Measurements from ENCODE around the gene EHMT1. TPM values are rescaled to one million over a fixed set of nuclear protein-coding genes. Genes with fewer than 3 reads are reported as not detected.

Gene EHMT1
- total RNA-seq, 2 donors from 2014 or later: 137 to 139 TPM

DNA sequence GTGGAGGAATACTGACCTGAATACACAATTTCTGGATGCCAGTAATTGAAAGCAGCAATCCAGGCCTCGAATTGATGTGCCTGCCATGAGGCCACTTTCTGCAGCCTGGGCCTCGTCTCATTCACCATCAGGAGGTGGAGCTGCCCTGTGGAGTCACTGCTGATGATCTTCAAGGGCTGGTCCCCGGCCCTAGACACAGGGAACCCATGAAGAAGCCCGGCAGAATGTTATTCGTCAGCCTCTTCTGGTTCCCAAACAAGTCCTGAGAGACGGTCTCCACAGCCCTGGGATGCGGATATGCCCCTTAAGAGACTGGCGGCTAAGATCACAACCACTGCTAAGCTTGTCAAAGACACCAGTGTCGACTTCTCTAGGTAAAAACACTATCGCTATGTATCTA, 44.6 kb upstream of the EHMT1 start:
- H3K9me3 ChIP-seq (ENCODE audit: control insufficient read depth, low read length): no peaks in the 10 kb centered on the region
- no peak overlapping the region for H3K4me3 ChIP-seq (ENCODE audit: low read length)
- no peak for DNase-seq
- H3K9ac ChIP-seq (ENCODE audit: extremely low read depth, low read length, poor library complexity, severe bottlenecking): no peak overlapping the region
- H3K36me3 ChIP-seq (ENCODE audit: control insufficient read depth, insufficient read depth, low read length): peaks cover 47% of the 10 kb centered on the region
- TF ChIP-seq, protein P1, sequence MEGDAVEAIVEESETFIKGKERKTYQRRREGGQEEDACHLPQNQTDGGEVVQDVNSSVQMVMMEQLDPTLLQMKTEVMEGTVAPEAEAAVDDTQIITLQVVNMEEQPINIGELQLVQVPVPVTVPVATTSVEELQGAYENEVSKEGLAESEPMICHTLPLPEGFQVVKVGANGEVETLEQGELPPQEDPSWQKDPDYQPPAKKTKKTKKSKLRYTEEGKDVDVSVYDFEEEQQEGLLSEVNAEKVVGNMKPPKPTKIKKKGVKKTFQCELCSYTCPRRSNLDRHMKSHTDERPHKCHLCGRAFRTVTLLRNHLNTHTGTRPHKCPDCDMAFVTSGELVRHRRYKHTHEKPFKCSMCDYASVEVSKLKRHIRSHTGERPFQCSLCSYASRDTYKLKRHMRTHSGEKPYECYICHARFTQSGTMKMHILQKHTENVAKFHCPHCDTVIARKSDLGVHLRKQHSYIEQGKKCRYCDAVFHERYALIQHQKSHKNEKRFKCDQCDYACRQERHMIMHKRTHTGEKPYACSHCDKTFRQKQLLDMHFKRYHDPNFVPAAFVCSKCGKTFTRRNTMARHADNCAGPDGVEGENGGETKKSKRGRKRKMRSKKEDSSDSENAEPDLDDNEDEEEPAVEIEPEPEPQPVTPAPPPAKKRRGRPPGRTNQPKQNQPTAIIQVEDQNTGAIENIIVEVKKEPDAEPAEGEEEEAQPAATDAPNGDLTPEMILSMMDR (conservative IDR thresholded peaks at IDR 0.05): no peak
- H3K27ac Mint-ChIP-seq: no peak overlapping the region
- WGBS, 2 experiments (ENCODE audit: insufficient coverage in 1 of 2, insufficient read length in 1 of 2): 93 to 94% methylated on average over 10 of the region's 10 CpGs
- H3K27me3 Mint-ChIP-seq (ENCODE audit: insufficient read depth): no peaks in the 10 kb centered on the region
- no peaks in the 10 kb centered on the region for H3K27me3 ChIP-seq (ENCODE audit: control insufficient read depth, insufficient read depth, low read length, poor library complexity, severe bottlenecking)
- H3K4me3 Mint-ChIP-seq: no peak overlapping the region
- H3K9me3 Mint-ChIP-seq: no peaks in the 10 kb centered on the region
- H3K36me3 Mint-ChIP-seq (ENCODE audit: low read depth): peaks cover 53% of the 10 kb centered on the region
- H3K4me1 ChIP-seq (ENCODE audit: control insufficient read depth, insufficient read depth, low read length): peaks cover 7% of the 10 kb centered on the region
- peaks cover 13% of the 10 kb centered on the region for H3K4me1 Mint-ChIP-seq
- H3K27ac ChIP-seq (ENCODE audit: low read depth, low read length): no peak overlapping the region

DNA sequence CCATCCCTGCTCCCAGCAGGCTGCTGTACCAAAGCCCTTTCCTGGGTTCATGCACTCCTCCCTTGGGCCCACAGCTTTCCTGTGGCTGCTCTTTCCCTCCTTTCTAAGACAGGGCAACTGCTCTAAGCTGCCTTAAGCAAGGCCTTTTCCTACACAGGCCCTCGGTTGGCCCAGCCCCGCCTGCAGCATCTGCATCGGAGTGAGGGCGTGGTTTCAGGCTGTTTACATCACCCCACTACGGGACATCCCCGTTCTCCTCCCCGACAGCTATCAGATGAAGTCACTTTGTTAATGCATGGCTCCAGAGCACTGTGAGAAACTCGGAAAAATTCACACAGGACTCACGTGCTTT, 43.5 kb upstream of the EHMT1 start:
- Histone ChIP-seq H3K9me3 (ENCODE audit: control insufficient read depth, low read length) (no peaks in the 10 kb centered on the region), H3K4me3 (ENCODE audit: low read length) (no peak overlapping the region), H3K36me3 (ENCODE audit: control insufficient read depth, insufficient read depth, low read length) (peaks cover 44% of the 10 kb centered on the region), H3K27ac (ENCODE audit: low read depth, low read length) (no peak overlapping the region), H3K9ac (ENCODE audit: extremely low read depth, low read length, poor library complexity, severe bottlenecking) (no peak overlapping the region), H3K27me3 (ENCODE audit: control insufficient read depth, insufficient read depth, low read length, poor library complexity, severe bottlenecking) (no peaks in the 10 kb centered on the region), H3K4me1 (ENCODE audit: control insufficient read depth, insufficient read depth, low read length) (peaks cover 7% of the 10 kb centered on the region)
- 90 to 93% methylated on average over 9 of the region's 9 CpGs for WGBS, 2 experiments (ENCODE audit: insufficient coverage in 1 of 2, insufficient read length in 1 of 2)
- Mint-ChIP-seq H3K4me3 (no peak overlapping the region), H3K36me3 (ENCODE audit: low read depth) (peaks cover 50% of the 10 kb centered on the region), H3K27me3 (ENCODE audit: insufficient read depth) (no peaks in the 10 kb centered on the region), H3K9me3 (no peaks in the 10 kb centered on the region), H3K27ac (no peak overlapping the region), H3K4me1 (peaks cover 17% of the 10 kb centered on the region)
- TF ChIP-seq, protein P1 (conservative IDR thresholded peaks at IDR 0.05): no peak
- no peak for DNase-seq

DNA sequence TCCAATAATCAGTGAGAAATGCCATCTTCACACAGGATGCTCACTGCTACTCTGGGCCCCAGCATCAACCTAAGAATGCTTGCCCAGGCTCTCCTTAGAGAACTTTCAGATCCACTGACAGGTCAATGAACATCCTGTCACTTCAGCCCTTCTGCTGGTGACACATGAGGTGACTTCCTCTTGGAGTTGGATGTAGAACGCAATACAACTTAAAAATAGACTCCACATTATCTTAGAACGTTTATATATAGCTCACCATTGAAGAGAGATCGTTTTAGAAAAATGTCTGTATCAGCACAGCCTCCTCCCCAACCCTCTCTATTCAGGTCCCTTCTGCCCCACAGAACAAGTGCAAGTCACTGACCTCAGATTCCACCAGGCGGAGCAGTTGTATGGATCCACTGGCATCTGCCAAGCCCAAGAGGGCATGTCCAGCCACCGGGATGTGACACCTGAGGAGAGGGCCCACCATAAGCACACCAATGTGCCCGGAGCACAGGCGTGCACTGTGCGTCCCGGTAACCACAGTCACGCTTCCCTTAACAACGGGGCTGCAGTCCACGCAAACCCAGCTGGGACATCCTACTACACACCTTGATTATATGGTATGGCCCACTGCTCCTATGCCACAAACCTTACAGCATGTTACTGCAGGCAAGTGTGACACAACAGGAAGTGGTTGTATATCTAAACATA, 42.9 kb upstream of the EHMT1 start:
- no peaks in the 10 kb centered on the region for H3K27me3 Mint-ChIP-seq (ENCODE audit: insufficient read depth)
- WGBS, 2 experiments (ENCODE audit: insufficient coverage in 1 of 2, insufficient read length in 1 of 2): 94 to 95% methylated on average over 11 to 12 of the region's 12 CpGs
- no peaks in the 10 kb centered on the region for H3K9me3 Mint-ChIP-seq
- peaks cover 46% of the 10 kb centered on the region for H3K36me3 ChIP-seq (ENCODE audit: control insufficient read depth, insufficient read depth, low read length)
- DNase-seq: no peak
- no peak overlapping the region for H3K9ac ChIP-seq (ENCODE audit: extremely low read depth, low read length, poor library complexity, severe bottlenecking)
- H3K27ac ChIP-seq (ENCODE audit: low read depth, low read length): no peak overlapping the region
- TF ChIP-seq, protein P1 (conservative IDR thresholded peaks at IDR 0.05): peak; percentile 24
- peaks cover 7% of the 10 kb centered on the region for H3K4me1 ChIP-seq (ENCODE audit: control insufficient read depth, insufficient read depth, low read length)
- H3K27ac Mint-ChIP-seq: no peak overlapping the region
- peaks cover 19% of the 10 kb centered on the region for H3K4me1 Mint-ChIP-seq
- no peak overlapping the region for H3K4me3 Mint-ChIP-seq
- no peaks in the 10 kb centered on the region for H3K27me3 ChIP-seq (ENCODE audit: control insufficient read depth, insufficient read depth, low read length, poor library complexity, severe bottlenecking)
- peaks cover 45% of the 10 kb centered on the region for H3K36me3 Mint-ChIP-seq (ENCODE audit: low read depth)
- H3K9me3 ChIP-seq (ENCODE audit: control insufficient read depth, low read length): no peaks in the 10 kb centered on the region
- no peak overlapping the region for H3K4me3 ChIP-seq (ENCODE audit: low read length)
